Testis (tissue), 2 donors: Measurements from ENCODE around the gene LORICRIN.

Source experiments
- POLR2A ChIP-seq: fragments of 450-650 bp; IDR thresholded peaks from one replicate; pipeline ENCODE4 v1.6.1; 2017; ENCODE audit warnings: antibody characterized with exemption, mild to moderate bottlenecking, moderate library complexity
- TF ChIP-seq, protein P1 (sequence below), 3 experiments: fragments of 450-650 bp in 2 of 3; fragments of 200-600 bp in 1 of 3; sonication (generic) in 1 of 3; IDR thresholded peaks; one replicate each; pipeline ENCODE4 v1.5.1; 2016 to 2019; ENCODE audit warnings: antibody characterized with exemption in 3 of 3, mild to moderate bottlenecking in 2 of 3, moderate library complexity in 1 of 3

- no peak for TF ChIP-seq POLR2A
- TF ChIP-seq, protein P1, sequence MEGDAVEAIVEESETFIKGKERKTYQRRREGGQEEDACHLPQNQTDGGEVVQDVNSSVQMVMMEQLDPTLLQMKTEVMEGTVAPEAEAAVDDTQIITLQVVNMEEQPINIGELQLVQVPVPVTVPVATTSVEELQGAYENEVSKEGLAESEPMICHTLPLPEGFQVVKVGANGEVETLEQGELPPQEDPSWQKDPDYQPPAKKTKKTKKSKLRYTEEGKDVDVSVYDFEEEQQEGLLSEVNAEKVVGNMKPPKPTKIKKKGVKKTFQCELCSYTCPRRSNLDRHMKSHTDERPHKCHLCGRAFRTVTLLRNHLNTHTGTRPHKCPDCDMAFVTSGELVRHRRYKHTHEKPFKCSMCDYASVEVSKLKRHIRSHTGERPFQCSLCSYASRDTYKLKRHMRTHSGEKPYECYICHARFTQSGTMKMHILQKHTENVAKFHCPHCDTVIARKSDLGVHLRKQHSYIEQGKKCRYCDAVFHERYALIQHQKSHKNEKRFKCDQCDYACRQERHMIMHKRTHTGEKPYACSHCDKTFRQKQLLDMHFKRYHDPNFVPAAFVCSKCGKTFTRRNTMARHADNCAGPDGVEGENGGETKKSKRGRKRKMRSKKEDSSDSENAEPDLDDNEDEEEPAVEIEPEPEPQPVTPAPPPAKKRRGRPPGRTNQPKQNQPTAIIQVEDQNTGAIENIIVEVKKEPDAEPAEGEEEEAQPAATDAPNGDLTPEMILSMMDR (IDR thresholded peaks at IDR 0.05), result no peak
Measured at GRCh38 chr1:153262462-153263157, 3.1 kb downstream of the LORICRIN start.
